ENCODE data around the gene NSUN7. TPM values are rescaled to one million over a fixed set of nuclear protein-coding genes. Genes with fewer than 3 reads are reported as not detected.

Gene NSUN7
- total RNA-seq, 2 experiments from 2014 or later: 0.14 to 0.39 TPM

DNA sequence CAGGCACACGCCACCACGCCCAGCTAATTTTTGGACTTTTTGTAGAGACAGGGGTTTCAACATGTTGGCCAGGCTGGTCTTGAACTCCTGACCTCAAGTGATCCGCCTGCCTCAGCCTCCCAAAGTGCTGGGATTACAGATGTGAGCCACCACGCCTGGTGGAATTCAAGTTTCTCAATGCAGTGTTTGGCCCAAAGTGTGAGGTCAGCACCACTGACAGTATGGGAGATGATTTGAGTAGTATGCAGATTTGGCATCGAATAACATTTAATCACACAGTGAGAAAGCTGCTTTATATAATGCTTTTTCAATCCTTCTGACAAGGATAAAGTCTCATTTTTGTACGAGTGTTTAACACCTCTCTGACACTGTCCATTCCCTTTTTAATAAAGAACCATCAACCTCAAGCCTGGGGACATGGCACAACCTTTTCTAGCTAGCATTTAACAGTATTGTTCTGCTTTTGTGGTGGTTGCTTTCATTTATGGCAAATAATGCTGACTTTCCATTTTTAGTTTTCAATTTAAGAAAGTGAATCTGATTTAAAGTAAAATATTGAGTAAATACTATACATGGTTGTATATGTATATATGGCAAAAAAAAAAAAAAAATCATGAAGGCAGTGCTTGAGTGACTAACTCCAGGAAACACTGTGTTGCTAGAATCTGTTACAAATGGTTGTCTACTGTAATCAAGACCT lies 4.3 kb upstream of the NSUN7 start:
- Mint-ChIP-seq H3K27ac (no peak overlapping the region), H3K27me3 (peaks cover 30% of the 10 kb centered on the region), H3K9me3 (no peaks in the 10 kb centered on the region), H3K4me1 (ENCODE audit: low read depth) (peaks cover 6% of the 10 kb centered on the region), H3K36me3 (ENCODE audit: low read depth) (no peaks in the 10 kb centered on the region), H3K4me3 (no peak overlapping the region)
- TF ChIP-seq, protein P1, sequence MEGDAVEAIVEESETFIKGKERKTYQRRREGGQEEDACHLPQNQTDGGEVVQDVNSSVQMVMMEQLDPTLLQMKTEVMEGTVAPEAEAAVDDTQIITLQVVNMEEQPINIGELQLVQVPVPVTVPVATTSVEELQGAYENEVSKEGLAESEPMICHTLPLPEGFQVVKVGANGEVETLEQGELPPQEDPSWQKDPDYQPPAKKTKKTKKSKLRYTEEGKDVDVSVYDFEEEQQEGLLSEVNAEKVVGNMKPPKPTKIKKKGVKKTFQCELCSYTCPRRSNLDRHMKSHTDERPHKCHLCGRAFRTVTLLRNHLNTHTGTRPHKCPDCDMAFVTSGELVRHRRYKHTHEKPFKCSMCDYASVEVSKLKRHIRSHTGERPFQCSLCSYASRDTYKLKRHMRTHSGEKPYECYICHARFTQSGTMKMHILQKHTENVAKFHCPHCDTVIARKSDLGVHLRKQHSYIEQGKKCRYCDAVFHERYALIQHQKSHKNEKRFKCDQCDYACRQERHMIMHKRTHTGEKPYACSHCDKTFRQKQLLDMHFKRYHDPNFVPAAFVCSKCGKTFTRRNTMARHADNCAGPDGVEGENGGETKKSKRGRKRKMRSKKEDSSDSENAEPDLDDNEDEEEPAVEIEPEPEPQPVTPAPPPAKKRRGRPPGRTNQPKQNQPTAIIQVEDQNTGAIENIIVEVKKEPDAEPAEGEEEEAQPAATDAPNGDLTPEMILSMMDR (IDR thresholded peaks at IDR 0.05): no peak
- Histone ChIP-seq H3K27ac (ENCODE audit: low read depth in 1 of 2, low read length in 2 of 2) (no peak overlapping the region), H3K9me3 (ENCODE audit: control insufficient read depth in 1 of 2, insufficient read depth in 1 of 2, low read length in 2 of 2) (peaks cover 0 to 8% of the 10 kb centered on the region in 2 experiments), H3K36me3 (ENCODE audit: insufficient read depth, low read length) (no peaks in the 10 kb centered on the region), H3K4me3 (ENCODE audit: low read length) (no peak overlapping the region), H3K4me1 (ENCODE audit: insufficient read depth, low read length) (peaks cover 10% of the 10 kb centered on the region), H3K27me3 (ENCODE audit: control insufficient read depth in 1 of 2, insufficient read depth in 2 of 2, low read length in 2 of 2) (peaks cover 15 to 18% of the 10 kb centered on the region in 2 experiments)
- ChIA-PET CTCF (no interaction called here), POLR2A (no interaction called here)
- ATAC-seq (ENCODE audit: poor library complexity): no peak
- intact Hi-C loops (cut with DNase I, micrococcal nuclease): no loop called here
- DNase-seq: no peak

DNA sequence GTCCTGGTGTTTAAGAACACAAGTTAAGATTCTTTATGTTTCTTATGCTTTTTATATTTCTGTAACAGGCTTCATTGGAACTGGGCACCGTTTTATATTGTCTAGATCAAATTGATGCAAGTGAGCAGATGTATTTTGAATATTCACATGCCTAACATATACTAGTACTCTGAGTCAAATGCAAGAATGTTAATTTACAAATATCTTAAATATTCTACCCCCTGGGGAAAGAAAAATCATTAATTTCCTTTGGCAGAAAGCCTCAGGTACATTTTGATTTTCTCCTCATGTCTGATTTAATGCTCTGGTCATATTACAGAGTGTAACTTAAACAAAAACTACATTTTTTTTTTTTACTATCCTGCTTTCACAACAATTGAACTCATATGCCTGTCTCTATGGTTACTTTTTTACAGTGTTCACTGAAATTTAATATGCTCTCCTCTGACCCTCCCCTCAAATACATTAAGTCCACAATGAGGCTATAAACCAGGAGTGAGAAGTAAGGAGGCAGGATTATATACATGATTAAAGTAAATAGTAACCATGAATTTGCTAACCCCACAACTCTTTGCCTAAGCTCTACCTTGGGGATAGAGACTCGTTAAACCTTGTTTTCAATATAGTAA lies 2.4 kb upstream of the NSUN7 start:
- peaks cover 47% of the 10 kb centered on the region for H3K27me3 Mint-ChIP-seq
- TF ChIP-seq, protein P1 (IDR thresholded peaks at IDR 0.05): no peak
- no peak overlapping the region for H3K27ac Mint-ChIP-seq
- ATAC-seq (ENCODE audit: poor library complexity) (no peak), DNase-seq (no peak)
- H3K27me3 ChIP-seq (ENCODE audit: control insufficient read depth in 1 of 2, insufficient read depth in 2 of 2, low read length in 2 of 2): peaks cover 27 to 35% of the 10 kb centered on the region in 2 experiments
- peaks cover 14% of the 10 kb centered on the region for H3K4me1 Mint-ChIP-seq (ENCODE audit: low read depth)
- H3K36me3 ChIP-seq (ENCODE audit: insufficient read depth, low read length): no peaks in the 10 kb centered on the region
- H3K4me3 ChIP-seq (ENCODE audit: low read length): no peak overlapping the region
- no peaks in the 10 kb centered on the region for H3K36me3 Mint-ChIP-seq (ENCODE audit: low read depth)
- no peaks in the 10 kb centered on the region for H3K9me3 Mint-ChIP-seq
- peaks cover 0 to 8% of the 10 kb centered on the region in 2 experiments for H3K9me3 ChIP-seq (ENCODE audit: control insufficient read depth in 1 of 2, insufficient read depth in 1 of 2, low read length in 2 of 2)
- H3K4me3 Mint-ChIP-seq: no peak overlapping the region
- CTCF ChIA-PET: no interaction called here
- intact Hi-C loops (cut with DNase I, micrococcal nuclease): no loop called here
- POLR2A ChIA-PET: no interaction called here
- H3K4me1 ChIP-seq (ENCODE audit: insufficient read depth, low read length): peaks cover 13% of the 10 kb centered on the region
- no peak overlapping the region for H3K27ac ChIP-seq (ENCODE audit: low read depth in 1 of 2, low read length in 2 of 2)

DNA sequence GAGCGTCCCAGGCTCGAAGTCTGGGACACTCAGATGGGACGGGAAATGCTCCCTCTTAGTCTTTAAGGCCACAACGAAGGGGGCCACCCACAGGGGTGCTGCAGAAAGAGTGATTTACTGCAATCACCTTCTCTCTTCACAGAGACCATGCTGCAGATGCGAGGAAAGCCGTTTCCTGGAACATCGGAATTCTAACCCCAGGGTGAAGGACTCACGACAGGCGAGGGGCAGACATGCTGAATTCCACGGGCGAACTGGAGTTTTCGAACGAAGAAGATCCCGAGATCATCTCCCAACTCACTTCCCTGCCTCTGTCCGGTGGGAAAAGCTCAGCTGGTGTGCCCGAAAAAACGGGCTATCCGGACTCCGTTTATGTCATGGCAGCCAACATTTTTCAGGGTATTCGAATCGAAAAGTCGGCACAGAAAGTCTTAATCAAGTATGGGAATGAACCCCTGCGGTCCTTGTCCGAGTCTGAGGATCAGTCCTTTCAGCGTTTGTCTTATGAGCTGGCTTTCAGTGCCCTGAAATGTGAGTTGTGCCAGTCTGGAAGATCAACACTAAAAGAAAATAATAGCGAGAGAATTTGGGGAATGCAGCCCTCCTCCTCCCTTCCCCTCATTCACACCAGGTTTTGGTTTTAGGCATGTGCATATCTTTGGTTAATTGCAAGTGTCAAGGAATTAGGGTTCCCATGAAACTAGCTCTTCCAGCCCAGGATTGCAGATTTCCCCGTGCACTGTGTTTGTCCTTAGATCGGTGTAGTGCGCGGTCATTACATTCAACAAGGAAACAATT lies 905 bp downstream of the NSUN7 start:
- H3K4me1 Mint-ChIP-seq (ENCODE audit: low read depth): peaks cover 7% of the 10 kb centered on the region
- no peaks in the 10 kb centered on the region for H3K36me3 Mint-ChIP-seq (ENCODE audit: low read depth)
- ChIA-PET CTCF (interaction anchor here (0.6 kb wide), 1 partner anchor 316 kb away, joined by 3 read pairs; no protein-coding TSS in a partner anchor), POLR2A (no interaction called here)
- peaks cover 5% of the 10 kb centered on the region for H3K9me3 Mint-ChIP-seq
- Histone ChIP-seq H3K4me3 (ENCODE audit: low read length) (peak overlapping the region; percentile 47), H3K27me3 (ENCODE audit: control insufficient read depth in 1 of 2, insufficient read depth in 2 of 2, low read length in 2 of 2) (peaks cover 31 to 35% of the 10 kb centered on the region in 2 experiments), H3K9me3 (ENCODE audit: control insufficient read depth in 1 of 2, insufficient read depth in 1 of 2, low read length in 2 of 2) (peaks cover 0 to 8% of the 10 kb centered on the region in 2 experiments), H3K27ac (ENCODE audit: low read depth in 1 of 2, low read length in 2 of 2) (no peak overlapping the region), H3K36me3 (ENCODE audit: insufficient read depth, low read length) (no peaks in the 10 kb centered on the region), H3K4me1 (ENCODE audit: insufficient read depth, low read length) (peaks cover 13% of the 10 kb centered on the region)
- H3K27ac Mint-ChIP-seq: no peak overlapping the region
- peaks cover 62% of the 10 kb centered on the region for H3K27me3 Mint-ChIP-seq
- intact Hi-C loops (cut with DNase I, micrococcal nuclease): no loop called here
- DNase-seq: peak in 1 of 14 experiments; percentile 11
- peak; percentile 21 for ATAC-seq (ENCODE audit: poor library complexity)
- peak overlapping the region; percentile 76 for H3K4me3 Mint-ChIP-seq
- TF ChIP-seq, protein P1 (IDR thresholded peaks at IDR 0.05): no peak

All from CD4-positive, alpha-beta T cell (primary cell).